ENCODE data around the gene PAK2. TPM values are rescaled to one million over a fixed set of nuclear protein-coding genes. Genes with fewer than 3 reads are reported as not detected.

Gene PAK2
- total and polyA plus RNA-seq, 12 donors = 15.3 to 62.0 (median 46.8) TPM

DNA sequence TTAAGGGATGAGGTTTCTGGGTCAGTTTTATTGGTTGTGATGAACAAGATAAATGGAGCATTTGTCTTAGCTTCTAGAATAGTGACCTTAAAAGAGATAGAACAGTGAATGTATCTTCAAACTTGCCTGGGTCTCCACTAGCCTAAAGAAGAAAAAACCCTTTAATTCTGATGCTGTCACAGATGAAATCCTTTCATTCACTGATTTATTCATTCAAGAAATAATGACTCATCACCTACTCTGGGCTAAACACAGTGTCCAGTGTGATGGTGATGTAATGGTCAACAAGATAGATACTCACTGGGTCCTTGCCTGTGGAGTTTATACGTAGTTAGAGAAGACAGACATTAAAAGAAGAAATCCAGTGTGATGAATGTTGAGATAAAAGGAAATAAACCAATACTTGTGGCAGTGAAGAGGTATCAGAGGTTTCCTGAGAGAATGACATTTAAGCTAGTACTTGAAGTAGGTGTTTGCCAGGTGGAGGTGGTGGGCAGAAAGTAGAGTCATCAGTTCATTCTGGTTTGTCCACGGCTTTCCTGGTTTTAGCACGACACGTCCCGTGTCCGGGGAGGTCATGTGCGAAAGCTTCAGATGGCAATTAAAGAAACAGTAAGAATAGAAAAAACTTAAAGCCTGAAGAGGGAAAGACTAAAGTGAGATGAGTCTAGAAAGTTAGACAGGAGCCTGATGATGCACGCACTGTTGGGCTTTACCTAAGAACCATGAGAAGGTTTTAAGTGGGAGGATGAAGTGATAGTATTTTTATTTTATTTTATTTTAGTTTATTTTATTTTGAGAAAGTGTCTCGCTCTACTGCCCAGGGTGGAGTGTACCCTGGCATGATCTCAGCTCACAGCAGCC lies 18.5 kb downstream of the PAK2 start:
- DNase-seq = peak in 3 of 7 donors; percentile 22 to 32 (median 29)
- Histone ChIP-seq H3K4me3 (no peak overlapping the region), H3K9me3 (replicated peaks in 1 of 3) (peaks cover 0 to 7% (median 0%) of the 10 kb centered on the region in 3 donors), H3K27me3 (no peaks in the 10 kb centered on the region), H3K27ac (no peak overlapping the region), H3K36me3 (replicated peaks in 1 of 2) (no peaks in the 10 kb centered on the region), H3K4me1 (replicated peaks in 1 of 2) (peaks cover 5% of the 10 kb centered on the region in 2 donors)
- TF ChIP-seq, protein P1, sequence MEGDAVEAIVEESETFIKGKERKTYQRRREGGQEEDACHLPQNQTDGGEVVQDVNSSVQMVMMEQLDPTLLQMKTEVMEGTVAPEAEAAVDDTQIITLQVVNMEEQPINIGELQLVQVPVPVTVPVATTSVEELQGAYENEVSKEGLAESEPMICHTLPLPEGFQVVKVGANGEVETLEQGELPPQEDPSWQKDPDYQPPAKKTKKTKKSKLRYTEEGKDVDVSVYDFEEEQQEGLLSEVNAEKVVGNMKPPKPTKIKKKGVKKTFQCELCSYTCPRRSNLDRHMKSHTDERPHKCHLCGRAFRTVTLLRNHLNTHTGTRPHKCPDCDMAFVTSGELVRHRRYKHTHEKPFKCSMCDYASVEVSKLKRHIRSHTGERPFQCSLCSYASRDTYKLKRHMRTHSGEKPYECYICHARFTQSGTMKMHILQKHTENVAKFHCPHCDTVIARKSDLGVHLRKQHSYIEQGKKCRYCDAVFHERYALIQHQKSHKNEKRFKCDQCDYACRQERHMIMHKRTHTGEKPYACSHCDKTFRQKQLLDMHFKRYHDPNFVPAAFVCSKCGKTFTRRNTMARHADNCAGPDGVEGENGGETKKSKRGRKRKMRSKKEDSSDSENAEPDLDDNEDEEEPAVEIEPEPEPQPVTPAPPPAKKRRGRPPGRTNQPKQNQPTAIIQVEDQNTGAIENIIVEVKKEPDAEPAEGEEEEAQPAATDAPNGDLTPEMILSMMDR (IDR thresholded peaks at IDR 0.05) = no peak
- TF ChIP-seq POLR2A (IDR thresholded peaks at IDR 0.05) = no peak
- WGBS, 4 donors = 75 to 85% (median 83%) methylated on average over 9 of the region's 9 CpGs
- intact Hi-C loops (cut with DNase I) = no loop called here

DNA sequence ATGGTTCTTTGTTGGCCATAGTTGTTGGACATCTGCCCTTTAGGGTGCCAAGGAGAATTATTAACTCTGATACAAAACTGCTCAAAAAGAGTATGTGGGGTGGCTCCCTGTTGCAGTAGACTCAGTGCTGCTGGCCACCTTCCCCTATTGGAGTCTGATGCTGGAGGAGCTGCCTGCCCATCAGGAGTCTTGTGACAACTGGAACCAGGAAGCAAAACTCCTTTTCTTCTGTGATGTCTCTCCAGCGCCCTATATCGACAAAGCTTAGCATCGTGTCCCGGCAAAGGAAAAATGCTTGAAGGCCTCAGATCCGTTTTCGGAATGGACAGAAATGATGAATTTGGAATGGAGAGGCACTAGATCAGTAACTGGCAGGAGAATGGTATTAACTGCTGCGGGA lies 23.5 kb downstream of the PAK2 start:
- WGBS, 4 donors = 88 to 96% (median 93%) methylated on average over 7 of the region's 7 CpGs
- DNase-seq = no peak
- Histone ChIP-seq H3K27me3 (no peaks in the 10 kb centered on the region), H3K4me1 (replicated peaks in 1 of 2) (peaks cover 0 to 3% of the 10 kb centered on the region in 2 donors), H3K27ac (no peak overlapping the region), H3K36me3 (replicated peaks in 1 of 2) (no peaks in the 10 kb centered on the region), H3K4me3 (no peak overlapping the region), H3K9me3 (replicated peaks in 1 of 3) (no peaks in the 10 kb centered on the region)
- intact Hi-C loops (cut with DNase I) = no loop called here
- TF ChIP-seq POLR2A (IDR thresholded peaks at IDR 0.05) = no peak
- TF ChIP-seq, protein P1 (IDR thresholded peaks at IDR 0.05) = no peak

DNA sequence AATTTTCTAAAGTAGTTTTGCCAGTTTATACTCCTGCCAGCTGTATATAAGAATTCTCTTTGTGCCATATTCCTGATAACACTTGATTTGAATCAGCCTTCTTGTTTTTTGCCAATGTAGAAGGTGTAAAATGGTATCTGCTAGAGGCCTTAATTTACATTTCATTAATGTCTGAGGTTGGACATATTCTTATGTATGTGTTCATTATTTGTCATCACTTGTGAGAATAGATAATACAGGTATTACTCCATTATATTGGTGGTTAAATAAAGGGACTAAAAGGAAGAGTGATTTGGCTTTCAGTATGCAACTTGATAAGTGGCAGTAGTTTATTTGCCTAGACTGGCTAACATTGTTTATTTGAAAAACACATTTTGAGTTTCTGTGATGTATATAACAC lies 25.8 kb downstream of the PAK2 start:
- no peak overlapping the region for H3K4me3 ChIP-seq

DNA sequence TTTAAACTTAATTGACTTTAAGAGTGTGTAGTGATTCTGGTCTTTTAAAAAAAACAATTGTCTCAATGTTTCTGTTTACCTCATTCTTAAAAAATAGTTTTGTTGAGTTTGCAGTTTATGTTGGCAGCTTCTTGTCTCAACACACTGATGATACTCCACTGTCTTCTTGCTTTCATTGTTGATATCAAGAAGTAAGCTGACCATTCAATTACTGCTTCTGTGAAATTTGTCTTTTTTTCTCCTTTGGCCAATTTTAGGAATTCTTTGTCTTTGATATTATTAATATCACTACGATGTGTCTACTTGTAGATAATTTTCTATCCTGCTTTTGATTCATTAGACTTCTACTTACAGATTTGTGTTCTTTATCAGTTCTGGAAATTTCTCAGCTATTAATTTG lies 31.4 kb downstream of the PAK2 start:
- intact Hi-C loops (cut with DNase I) = no loop called here
- Histone ChIP-seq H3K27ac (no peak overlapping the region), H3K4me3 (no peak overlapping the region), H3K36me3 (replicated peaks in 1 of 2) (no peaks in the 10 kb centered on the region), H3K9me3 (replicated peaks in 1 of 3) (no peaks in the 10 kb centered on the region), H3K4me1 (replicated peaks in 1 of 2) (peaks cover 10 to 14% of the 10 kb centered on the region in 2 donors), H3K27me3 (no peaks in the 10 kb centered on the region)
- no peak for DNase-seq
- WGBS, 4 donors = 94 to 100% (median 95%) methylated on average over 1 of the region's 1 CpG
- no peak for TF ChIP-seq POLR2A (IDR thresholded peaks at IDR 0.05)
- TF ChIP-seq, protein P1 (IDR thresholded peaks at IDR 0.05) = no peak

More for the DNA sequence above, 25.8 kb downstream of the PAK2 start:
- Histone ChIP-seq H3K36me3 (replicated peaks in 1 of 2) (no peaks in the 10 kb centered on the region), H3K27ac (no peak overlapping the region), H3K27me3 (no peaks in the 10 kb centered on the region), H3K4me1 (replicated peaks in 1 of 2) (no peaks in the 10 kb centered on the region), H3K9me3 (replicated peaks in 1 of 3) (no peaks in the 10 kb centered on the region)
- intact Hi-C loops (cut with DNase I) = no loop called here
- no peak for DNase-seq
- TF ChIP-seq POLR2A (IDR thresholded peaks at IDR 0.05) = no peak
- TF ChIP-seq, protein P1 (IDR thresholded peaks at IDR 0.05) = no peak
